Loucy (cell line): ENCODE results near the gene PRDM11.

ENCODE experiments used
- H2AFZ ChIP-seq: fragments of 200-600 bp; sonication (generic); 2 replicates; pipeline ENCODE4 v1.6.0; 2016; ENCODE audit warnings: antibody characterized with exemption, mild to moderate bottlenecking, low read length, moderate library complexity
- H3F3A ChIP-seq: fragments of 200-600 bp; 2 replicates; pipeline ENCODE4 v1.6.0; 2016; ENCODE audit warnings: antibody characterized with exemption, low read depth, mild to moderate bottlenecking
- H3K27me3 ChIP-seq: fragments of 200-600 bp; sonication (generic); 2 replicates; pipeline ENCODE4 v1.6.1; 2014; ENCODE audit warnings: low read length, mild to moderate bottlenecking; ENCODE audit not compliant: insufficient read depth, poor library complexity, severe bottlenecking
- H3K36me3 ChIP-seq: fragments of 200-600 bp; sonication (generic); 2 replicates; pipeline ENCODE4 v1.6.1; 2016; ENCODE audit warnings: low read length; ENCODE audit not compliant: insufficient read depth
- H3K4me1 ChIP-seq: fragments of 200-600 bp; sonication (generic); 2 replicates; pipeline ENCODE4 v1.5.1; 2014; ENCODE audit warnings: low read length, mild to moderate bottlenecking; ENCODE audit not compliant: insufficient read depth, poor library complexity, severe bottlenecking
- H3K4me2 ChIP-seq: fragments of 200-600 bp; sonication (generic); 2 replicates; pipeline ENCODE4 v1.6.0; 2014; ENCODE audit warnings: antibody characterized with exemption, low read length, low read depth, mild to moderate bottlenecking; ENCODE audit not compliant: poor library complexity, severe bottlenecking
- H3K4me3 ChIP-seq: fragments of 200-600 bp; sonication (generic); 2 replicates; pipeline ENCODE4 v1.5.1; 2014; ENCODE audit warnings: low read length, mild to moderate bottlenecking, mixed read lengths; ENCODE audit not compliant: poor library complexity, severe bottlenecking
- H3K79me2 ChIP-seq: fragments of 200-600 bp; sonication (generic); 2 replicates; pipeline ENCODE4 v1.6.1; 2014; ENCODE audit warnings: low read length; ENCODE audit not compliant: insufficient read depth
- H3K9ac ChIP-seq: fragments of 200-600 bp; sonication (generic); 2 replicates; pipeline ENCODE4 v1.6.0; 2014; ENCODE audit warnings: mild to moderate bottlenecking, low read depth, low read length, moderate library complexity; ENCODE audit not compliant: poor library complexity, severe bottlenecking
- H3K9me2 ChIP-seq: fragments of 200-600 bp; sonication (generic); replicated peaks from 2 replicates; pipeline ENCODE4 v1.6.1; 2016; ENCODE audit warnings: low read depth, low read length, mixed read lengths
- H3K9me3 ChIP-seq: fragments of 200-600 bp; sonication (generic); 2 replicates; pipeline ENCODE4 v1.6.1; 2014; ENCODE audit warnings: mild to moderate bottlenecking, antibody characterized with exemption, low read length, low read depth; ENCODE audit not compliant: insufficient read depth
- H4K20me1 ChIP-seq: fragments of 200-600 bp; sonication (generic); 2 replicates; pipeline ENCODE4 v1.6.0; 2014; ENCODE audit warnings: antibody characterized with exemption, low read length, mild to moderate bottlenecking; ENCODE audit not compliant: insufficient read depth, poor library complexity, severe bottlenecking
- CTCF ChIP-seq: fragments of 200-600 bp; sonication (generic); conservative IDR thresholded peaks from 2 replicates; pipeline ENCODE4 v1.5.1; 2014; ENCODE audit warnings: mild to moderate bottlenecking, antibody characterized with exemption, low read length
- EZH2phosphoT487 ChIP-seq: fragments of 200-600 bp; IDR thresholded peaks from 2 replicates; pipeline ENCODE4 v1.6.1; 2018; ENCODE audit warnings: antibody characterized with exemption, mild to moderate bottlenecking, moderate library complexity, borderline replicate concordance

The PRDM11 gene

DNA sequence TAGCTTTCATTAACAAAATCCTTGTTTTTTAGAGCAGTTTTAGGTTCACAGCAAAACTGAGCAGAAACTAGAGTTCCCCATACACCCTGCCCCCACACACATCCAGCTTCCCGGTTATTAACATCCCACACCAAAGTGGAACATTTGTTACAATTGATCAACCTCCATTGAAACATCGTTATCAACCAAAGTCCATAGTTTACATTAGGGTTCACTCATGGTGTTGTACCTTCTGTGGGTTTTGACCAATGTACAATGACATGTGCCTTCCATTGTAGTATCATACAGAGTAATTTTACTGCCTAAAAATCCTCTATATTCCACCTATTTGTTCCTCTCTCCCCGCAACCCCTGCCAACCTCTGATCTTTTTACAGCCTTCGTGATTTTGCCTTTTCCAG is 28.5 kb downstream of the PRDM11 start:
- Histone ChIP-seq H3K36me3 (no peaks in the 10 kb centered on the region), H3K9me2 (no peaks in the 10 kb centered on the region), H3K4me3 (no peak overlapping the region), H3K27me3 (no peaks in the 10 kb centered on the region), H3K4me2 (no peak overlapping the region), H2AFZ (no peak overlapping the region), H3K9me3 (no peaks in the 10 kb centered on the region), H3K9ac (no peak overlapping the region), H3F3A (no peaks in the 10 kb centered on the region), H3K79me2 (peaks cover 36% of the 10 kb centered on the region), H4K20me1 (no peaks in the 10 kb centered on the region), H3K4me1 (peaks cover 12% of the 10 kb centered on the region)
- no peak for TF ChIP-seq CTCF
- TF ChIP-seq EZH2phosphoT487: no peak

DNA sequence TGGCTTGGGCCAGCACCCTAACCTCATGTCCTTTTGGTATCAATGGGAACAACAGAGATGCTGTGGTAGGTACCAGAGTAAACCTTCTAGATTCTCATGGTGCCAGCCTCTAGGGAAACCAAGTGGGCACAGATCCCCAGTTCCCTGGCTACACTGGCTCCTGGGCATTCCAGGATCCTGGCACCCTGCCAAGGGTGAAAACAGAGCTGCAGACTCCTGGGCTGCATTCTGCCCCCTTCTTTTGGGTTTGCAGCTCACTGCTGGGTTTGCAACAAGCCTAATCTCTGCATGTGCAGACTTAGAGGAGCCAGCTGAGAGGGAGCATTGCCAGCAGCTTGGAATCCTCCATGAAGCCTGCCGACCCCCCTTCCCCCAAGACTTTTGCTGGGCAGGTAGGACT is 30.6 kb downstream of the PRDM11 start:
- no peaks in the 10 kb centered on the region for H4K20me1 ChIP-seq
- no peak overlapping the region for H2AFZ ChIP-seq
- TF ChIP-seq EZH2phosphoT487: no peak
- TF ChIP-seq CTCF: no peak
- no peaks in the 10 kb centered on the region for H3K9me2 ChIP-seq
- H3K4me3 ChIP-seq: no peak overlapping the region
- no peak overlapping the region for H3K4me2 ChIP-seq
- H3K27me3 ChIP-seq: no peaks in the 10 kb centered on the region
- no peaks in the 10 kb centered on the region for H3F3A ChIP-seq
- peaks cover 16% of the 10 kb centered on the region for H3K4me1 ChIP-seq
- H3K9ac ChIP-seq: no peak overlapping the region
- no peaks in the 10 kb centered on the region for H3K9me3 ChIP-seq
- H3K79me2 ChIP-seq: peaks cover 38% of the 10 kb centered on the region
- no peaks in the 10 kb centered on the region; the same call in 1 of the 2 replicates for H3K36me3 ChIP-seq

DNA sequence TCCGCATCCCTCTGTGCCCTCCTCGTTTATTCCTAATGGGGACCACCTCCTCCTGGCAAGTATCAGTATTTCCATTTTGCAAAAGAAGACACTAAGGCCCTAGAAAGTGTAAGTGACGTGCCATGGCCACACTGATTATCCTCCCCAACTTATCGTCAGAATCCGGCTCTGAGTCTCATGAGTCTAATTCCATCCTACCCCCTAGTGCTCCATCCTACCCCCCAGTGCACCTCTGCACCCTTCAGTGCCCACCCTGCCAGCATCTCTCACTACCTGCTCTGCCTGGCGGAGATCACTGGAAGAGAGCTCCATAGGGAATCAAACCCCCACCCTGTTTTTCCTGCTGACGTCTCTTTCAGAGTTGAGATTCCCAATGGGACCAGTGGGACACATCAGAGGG is 31.8 kb downstream of the PRDM11 start:
- TF ChIP-seq CTCF (no peak), EZH2phosphoT487 (no peak)
- H4K20me1 ChIP-seq: no peaks in the 10 kb centered on the region
- peaks cover 16% of the 10 kb centered on the region for H3K4me1 ChIP-seq
- H3K9me2 ChIP-seq: no peaks in the 10 kb centered on the region
- H3K79me2 ChIP-seq: peaks cover 29% of the 10 kb centered on the region; the same call in 1 of the 2 replicates
- no peaks in the 10 kb centered on the region for H3K9me3 ChIP-seq
- no peak overlapping the region for H3K4me3 ChIP-seq
- H3F3A ChIP-seq: no peaks in the 10 kb centered on the region
- H3K27me3 ChIP-seq: no peaks in the 10 kb centered on the region
- H2AFZ ChIP-seq: no peak overlapping the region
- no peak overlapping the region for H3K4me2 ChIP-seq
- peaks cover 10% of the 10 kb centered on the region; the same call in 1 of the 2 replicates for H3K36me3 ChIP-seq
- no peak overlapping the region for H3K9ac ChIP-seq
